HFFc6 (cell line): ENCODE results near the gene RAB13. TPM values are rescaled to one million over a fixed set of nuclear protein-coding genes. Genes with fewer than 3 reads are reported as not detected.

ENCODE experiments used
- DNase-seq: peaks from one replicate; pipeline ENCODE4 v3.0.0-alpha.2; 2018
- H3K27ac Mint-ChIP-seq: 2 replicates; pipeline ENCODE4 v1.8.0; 2020; ENCODE audit warnings: mild to moderate bottlenecking, mixed read lengths
- H3K27me3 Mint-ChIP-seq: 2 replicates; pipeline ENCODE4 v1.8.0; 2021; ENCODE audit warnings: mild to moderate bottlenecking, moderate library complexity, mixed read lengths; ENCODE audit not compliant: insufficient read depth
- H3K36me3 Mint-ChIP-seq: 2 replicates; pipeline ENCODE4 v1.8.0; 2021; ENCODE audit warnings: low read depth, mixed read lengths
- H3K4me1 Mint-ChIP-seq: 2 replicates; pipeline ENCODE4 v1.8.0; 2020; ENCODE audit warnings: low read depth, mixed read lengths
- H3K4me3 Mint-ChIP-seq: 2 replicates; pipeline ENCODE4 v1.8.0; 2020; ENCODE audit warnings: mild to moderate bottlenecking, moderate library complexity, mixed read lengths
- H3K9me3 Mint-ChIP-seq: 2 replicates; pipeline ENCODE4 v1.8.0; 2020; ENCODE audit warnings: mild to moderate bottlenecking, mixed read lengths
- CTCF ChIP-seq: fragments of 200-600 bp; sonication (generic); IDR thresholded peaks from 2 replicates; pipeline ENCODE4 v1.5.0; 2021; ENCODE audit warnings: antibody characterized with exemption, mild to moderate bottlenecking
- microRNA-seq: library from miRNA; unstranded; fragments of <30 nt; microRNA quantifications from one replicate; pipeline ENCODE4, GENCODE V29; 2019
- total RNA-seq, 6 experiments: library from RNA; stranded (reverse); fragmentation: NEBNext Ultra II Directional; extraction: Animal tissue kit (Norgen Biotek cat#: 25700); gene quantifications; 2 replicates in 1 of 6; 3 replicates in 5 of 6; pipeline ENCODE4 v1.2.3, GENCODE V29; 2021

The RAB13 gene
- total RNA-seq, 6 experiments from 2014 or later, result 119 to 138 (median 128) TPM

- H3K27ac Mint-ChIP-seq, result no peak overlapping the region
- no peak overlapping the region for H3K4me3 Mint-ChIP-seq
- H3K36me3 Mint-ChIP-seq, result peaks cover 31% of the 10 kb centered on the region
- peaks cover 6% of the 10 kb centered on the region for H3K4me1 Mint-ChIP-seq
- H3K9me3 Mint-ChIP-seq, result no peaks in the 10 kb centered on the region
- TF ChIP-seq CTCF, result no peak
- H3K27me3 Mint-ChIP-seq, result peaks cover 4% of the 10 kb centered on the region; the same call in 1 of the 2 replicates
- DNase-seq, result no peak
Observed at GRCh38 chr1:153933955-153934354, 52.2 kb downstream of the RAB13 start.

- no peak overlapping the region for H3K27ac Mint-ChIP-seq
- H3K4me3 Mint-ChIP-seq, result no peak overlapping the region
- no peak for DNase-seq
- TF ChIP-seq CTCF, result no peak
- H3K36me3 Mint-ChIP-seq, result peaks cover 27% of the 10 kb centered on the region
- peaks cover 4% of the 10 kb centered on the region; the same call in 1 of the 2 replicates for H3K27me3 Mint-ChIP-seq
- peaks cover 11% of the 10 kb centered on the region for H3K4me1 Mint-ChIP-seq
- no peaks in the 10 kb centered on the region for H3K9me3 Mint-ChIP-seq
Observed at GRCh38 chr1:153933430-153933829, 52.7 kb downstream of the RAB13 start.

GRCh38 chr1:153932156-153933131, 53.7 kb downstream of the RAB13 start:
- H3K27me3 Mint-ChIP-seq, result peaks cover 4% of the 10 kb centered on the region
- no peak for TF ChIP-seq CTCF
- H3K4me1 Mint-ChIP-seq, result peaks cover 17% of the 10 kb centered on the region
- H3K4me3 Mint-ChIP-seq, result no peak overlapping the region
- H3K27ac Mint-ChIP-seq, result no peak overlapping the region
- H3K9me3 Mint-ChIP-seq, result no peaks in the 10 kb centered on the region
- no peak for DNase-seq
- H3K36me3 Mint-ChIP-seq, result peaks cover 22% of the 10 kb centered on the region

Small RNA genes within 50 kb of the gene (microRNA-seq; reads per million reads assigned to microRNA genes)
- gene MIR6737, result not detected

Other genes with a start within 250 kb of the RAB13 start
- gene SLC27A3, start 210.9 kb downstream of the RAB13 start, total RNA-seq, result 1 to 10 TPM; 5.0 to 7.0 (median 6.1) TPM
- 10 to 100 TPM; 29.3 to 40.9 (median 38.4) TPM for gene GATAD2B, start 63.4 kb downstream of the RAB13 start, total RNA-seq
- 10 to 100 TPM; 20.5 to 26.6 (median 23.4) TPM for gene DENND4B, start 39.6 kb downstream of the RAB13 start, total RNA-seq
- gene CRTC2, start 27.7 kb downstream of the RAB13 start, total RNA-seq, result 10 to 100 TPM; 22.3 to 31.3 (median 29.1) TPM
- gene SLC39A1, start 22.8 kb downstream of the RAB13 start, total RNA-seq, result 10 to 100 TPM; 88.8 to 95.7 (median 93.0) TPM
- gene CREB3L4, start 18.4 kb downstream of the RAB13 start, total RNA-seq, result 1 to 10 TPM; 3.6 to 4.6 (median 4.1) TPM
- gene JTB, start 8.7 kb downstream of the RAB13 start, total RNA-seq, result 100 to 1,000 TPM in 5 of 6 experiments, 10 to 100 TPM in 1; 99.3 to 128 (median 109) TPM
- 1,000 to 10,000 TPM in 4 of 6 experiments, 100 to 1,000 TPM in 2; 954 to 1,562 (median 1,206) TPM for gene RPS27, start 4.4 kb upstream of the RAB13 start, total RNA-seq
- gene NUP210L, start 168.7 kb upstream of the RAB13 start, total RNA-seq, result not detected
- gene TPM3, start 205.8 kb upstream of the RAB13 start, total RNA-seq, result 100 to 1,000 TPM; 503 to 809 (median 701) TPM
- gene CFAP141, start 220.0 kb upstream of the RAB13 start, total RNA-seq, result not detected
- gene UBAP2L, start 234.6 kb upstream of the RAB13 start, total RNA-seq, result 100 to 1,000 TPM; 197 to 257 (median 227) TPM